Muscle of back (tissue), 11 donors: ENCODE data around the gene CHDH. TPM values are rescaled to one million over a fixed set of nuclear protein-coding genes. Genes with fewer than 3 reads are reported as not detected.

Source experiments
- DNase-seq, 3 donors: peaks; one replicate each; pipeline versions ENCODE4 v3.0.0 to v3.0.0-alpha.2; 2013
- polyA plus RNA-seq, 10 donors: library from polyadenylated mRNA; unstranded; fragments of 120-200 nt; gene quantifications; one replicate each; pipeline ENCODE4 v1.2.1, GENCODE V29; 2013; ENCODE audit not compliant: insufficient read length in 10 of 10

CHDH gene
- polyA plus RNA-seq, 10 donors, result 0.71 to 1.2 (median 0.90) TPM

- DNase-seq, result no peak
Measured at GRCh38 chr3:53792866-53793265, 53.4 kb downstream of the CHDH start.

- DNase-seq, result no peak
Measured at GRCh38 chr3:53791317-53791716, 54.9 kb downstream of the CHDH start.

GRCh38 chr3:53790470-53790869, 55.7 kb downstream of the CHDH start:
- no peak for DNase-seq

DNA sequence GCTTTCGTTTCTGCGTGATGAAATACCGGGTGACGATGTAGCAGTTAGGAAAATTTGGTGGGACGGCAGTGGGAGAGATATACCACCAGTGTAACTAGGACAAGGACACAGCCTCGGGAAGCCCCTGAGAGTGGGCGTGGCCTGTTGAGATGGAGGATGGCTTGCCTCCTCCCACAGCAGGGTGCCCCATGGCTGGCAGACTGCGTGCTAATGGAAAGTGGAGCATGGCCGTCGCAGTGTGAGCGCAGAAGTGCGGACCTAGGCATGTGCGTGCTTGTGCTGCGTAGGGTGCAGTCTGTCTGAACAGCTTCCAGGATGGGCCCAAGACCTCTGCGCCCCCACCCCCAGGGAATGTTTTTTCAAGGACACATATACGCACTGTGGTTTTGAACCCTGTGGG, 56.8 kb downstream of the CHDH start:
- no peak for DNase-seq

GRCh38 chr3:53788038-53788437, 58.2 kb downstream of the CHDH start:
- DNase-seq, result no peak

DNA sequence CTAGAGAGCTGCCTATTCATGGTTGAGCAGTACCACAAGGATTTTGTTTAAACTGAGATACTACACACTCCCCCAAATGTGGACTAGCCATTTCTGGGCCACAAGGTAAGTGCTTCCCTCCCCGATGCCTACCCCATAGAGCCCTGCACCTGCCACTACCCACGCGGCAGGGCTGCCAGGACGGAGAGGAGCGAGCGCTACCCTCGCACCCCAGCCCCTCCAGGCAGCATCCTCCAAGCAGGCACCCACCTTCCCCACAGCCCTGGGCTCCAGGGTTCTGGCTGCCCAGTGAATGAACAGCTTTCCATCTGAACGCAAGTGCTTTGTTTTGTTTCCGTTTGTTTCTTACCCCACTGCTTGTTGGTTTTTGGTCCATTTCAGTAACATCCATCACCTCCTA, 59.2 kb downstream of the CHDH start:
- no peak for DNase-seq

DNA sequence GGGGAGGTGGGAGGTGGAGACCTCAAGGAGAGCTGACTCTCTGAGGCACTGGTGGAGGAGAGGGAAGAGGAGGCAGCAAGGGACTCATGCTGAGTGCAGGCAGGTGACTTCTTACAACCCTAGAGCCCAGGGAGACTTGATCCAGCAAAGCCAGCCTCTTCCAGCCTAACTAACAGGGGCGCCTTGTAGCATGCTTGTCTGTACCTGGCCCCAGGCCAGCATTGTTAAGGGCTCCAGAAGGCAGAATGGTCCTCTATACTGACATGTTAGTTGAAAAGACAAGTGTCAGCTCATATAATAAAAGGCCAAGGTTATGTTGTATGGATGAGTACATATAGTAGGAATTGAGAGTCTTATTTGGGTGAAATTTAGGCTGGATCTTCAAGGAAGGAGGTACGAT, 65.4 kb downstream of the CHDH start:
- no peak for DNase-seq

DNA sequence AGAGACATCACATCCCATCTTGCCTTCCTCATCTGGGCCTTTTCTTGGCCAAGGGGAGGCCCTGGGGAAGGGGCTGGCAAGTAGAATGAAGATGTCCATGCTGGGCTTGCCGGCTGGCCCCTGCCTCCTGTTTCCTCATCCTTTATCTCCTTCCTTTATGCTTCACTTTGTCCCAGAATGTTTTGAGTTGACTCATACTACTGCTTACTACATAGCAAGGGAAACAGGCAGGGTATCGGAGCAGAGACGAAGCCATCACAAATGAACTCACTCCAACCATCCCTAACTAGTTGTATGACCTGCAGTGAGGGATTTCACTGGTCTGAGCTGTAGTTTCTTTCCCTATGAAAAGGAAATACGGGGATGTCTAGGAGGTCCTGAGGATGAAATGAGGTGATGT, 66.0 kb downstream of the CHDH start:
- no peak for DNase-seq

DNA sequence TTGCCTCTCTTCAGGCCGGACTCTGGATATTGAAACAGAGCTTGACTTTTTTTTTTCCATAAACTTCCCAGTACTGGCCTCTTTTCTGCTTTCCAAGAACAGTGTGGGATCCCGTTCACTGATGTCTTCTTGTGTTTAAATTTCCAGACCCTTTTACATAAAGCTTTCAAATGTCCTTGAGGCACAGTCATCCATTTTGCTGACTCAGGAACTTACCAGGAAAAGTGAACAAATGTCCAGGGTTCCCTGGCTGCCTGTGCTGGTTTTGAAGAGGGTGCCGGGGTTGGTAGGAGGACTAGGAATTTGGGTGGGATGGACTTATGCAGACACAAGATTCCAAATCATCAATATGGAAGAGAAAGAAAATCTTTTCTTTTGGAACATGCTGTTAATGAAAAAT, 68.1 kb downstream of the CHDH start:
- DNase-seq, result no peak

DNA sequence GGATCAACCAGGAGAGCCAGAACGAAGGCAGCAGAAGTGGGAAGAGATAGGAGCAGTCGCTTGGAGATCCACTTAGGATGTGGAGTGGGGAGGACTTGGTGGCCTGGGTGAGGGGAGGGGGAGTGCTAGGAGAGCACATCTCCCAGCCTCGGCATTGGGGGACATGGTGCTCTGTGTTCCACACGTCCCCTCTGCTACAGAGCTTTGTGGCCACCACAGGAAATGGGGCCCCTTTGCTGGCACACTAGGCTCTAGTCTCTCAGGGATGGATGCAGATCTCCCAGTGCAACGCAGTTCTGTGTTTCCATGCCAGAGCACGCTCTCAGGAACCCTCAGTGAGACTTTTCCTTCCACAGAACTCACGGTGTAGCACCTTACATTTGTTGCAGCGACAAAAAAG, 68.8 kb downstream of the CHDH start:
- DNase-seq, result no peak

DNA sequence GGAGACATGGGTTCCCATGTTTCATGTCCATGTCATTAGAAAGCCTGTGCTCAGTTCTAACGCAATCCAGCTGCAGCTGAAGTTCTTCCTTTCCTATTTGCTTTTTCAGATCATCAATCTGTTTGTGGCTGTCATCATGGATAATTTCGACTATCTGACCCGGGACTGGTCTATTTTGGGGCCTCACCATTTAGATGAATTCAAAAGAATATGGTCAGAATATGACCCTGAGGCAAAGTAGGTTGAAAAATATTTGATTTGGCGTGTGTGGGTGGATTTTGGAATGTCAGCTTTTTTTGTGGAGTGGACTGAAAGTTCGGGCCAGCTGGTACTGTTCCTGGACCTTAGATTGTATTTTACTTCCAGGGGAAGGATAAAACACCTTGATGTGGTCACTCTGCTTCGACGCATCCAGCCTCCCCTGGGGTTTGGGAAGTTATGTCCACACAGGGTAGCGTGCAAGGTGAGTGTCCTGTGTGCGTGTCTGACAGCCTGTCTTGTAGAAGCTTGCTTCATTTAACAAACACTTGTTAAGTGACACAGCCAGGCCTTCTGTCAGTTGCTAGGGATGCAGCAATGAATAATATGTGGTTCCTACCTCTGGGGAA, 69.6 kb downstream of the CHDH start:
- DNase-seq, result peak in 2 of 3 donors; percentile 17 to 20

DNA sequence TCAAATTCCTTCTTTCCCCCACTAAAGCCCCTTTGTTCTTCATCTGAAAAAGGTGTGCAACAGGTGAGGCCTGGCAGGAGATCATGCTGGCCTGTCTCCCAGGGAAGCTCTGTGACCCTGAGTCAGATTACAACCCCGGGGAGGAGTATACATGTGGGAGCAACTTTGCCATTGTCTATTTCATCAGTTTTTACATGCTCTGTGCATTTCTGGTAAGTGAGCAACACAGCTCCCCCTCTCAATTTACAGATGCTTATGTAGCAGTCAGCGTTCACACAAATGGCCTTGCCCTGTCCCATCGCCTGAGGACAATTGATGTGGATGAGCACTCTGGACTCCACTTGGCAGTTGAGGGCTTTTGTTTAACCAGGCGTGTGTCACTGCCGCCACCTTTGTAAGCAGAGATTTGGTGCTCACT, 70.4 kb downstream of the CHDH start:
- DNase-seq, result no peak

DNA sequence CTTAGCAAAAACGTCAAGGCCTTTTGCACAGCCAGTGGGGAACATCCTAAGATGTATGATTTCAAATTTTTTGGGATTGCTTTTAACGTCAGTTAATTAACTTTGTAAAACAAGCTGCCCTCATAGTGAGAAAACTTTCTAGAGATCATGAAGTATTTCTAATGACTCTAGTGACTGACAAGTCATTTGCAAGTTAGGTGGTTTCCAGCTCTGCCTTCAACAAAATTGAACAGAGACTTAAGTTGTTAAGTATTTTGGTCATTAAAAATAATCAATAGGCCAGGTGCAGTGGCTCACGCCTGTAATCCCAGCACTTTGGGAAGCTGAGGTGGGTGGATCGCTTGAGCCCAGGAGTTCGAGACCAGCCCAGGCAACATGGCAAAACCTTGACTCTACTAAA, 71.2 kb downstream of the CHDH start:
- no peak for DNase-seq

GRCh38 chr3:53774414-53774813, 71.8 kb downstream of the CHDH start:
- DNase-seq, result no peak

DNA sequence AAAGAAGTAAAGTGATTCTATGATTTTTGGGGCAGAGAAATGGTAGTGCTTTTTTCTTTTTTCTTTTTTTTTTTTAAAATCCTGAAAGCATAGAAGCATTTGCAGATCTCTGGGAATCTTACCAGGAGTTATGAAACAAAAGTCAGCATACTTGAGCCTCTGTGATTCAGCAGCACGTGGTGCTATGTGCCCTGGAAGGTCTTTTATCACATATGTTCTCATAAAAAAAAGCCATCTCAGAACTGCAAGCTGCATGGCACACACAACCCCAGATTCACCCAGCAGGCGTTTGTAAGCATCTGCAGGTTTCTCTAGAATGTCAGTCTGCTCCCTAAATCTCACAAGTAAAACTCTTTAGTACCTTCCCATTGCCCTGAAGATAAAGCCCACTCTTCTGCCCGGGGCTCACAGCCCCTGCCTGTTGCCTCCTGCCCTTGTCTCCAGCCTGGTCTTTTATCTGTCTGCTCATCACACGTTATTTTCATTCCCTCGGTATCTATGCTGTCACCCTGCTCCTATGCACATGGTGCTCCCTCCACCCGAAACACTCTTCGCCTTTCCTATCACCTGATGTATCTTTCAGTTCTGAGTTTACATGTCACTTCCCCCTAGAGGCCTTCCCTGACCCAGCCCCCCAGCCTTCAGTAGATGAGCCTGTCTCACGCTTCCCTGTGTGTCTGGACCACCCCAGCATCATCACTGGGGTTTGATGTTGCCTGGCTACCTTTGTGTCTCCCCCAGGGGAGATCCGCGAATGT, 72.4 kb downstream of the CHDH start:
- peak; percentile 42 to 70 (median 66) for DNase-seq

- DNase-seq, result peak in 2 of 3 donors; percentile 40 to 52
Measured at GRCh38 chr3:53773021-53773436, 73.2 kb downstream of the CHDH start.

DNA sequence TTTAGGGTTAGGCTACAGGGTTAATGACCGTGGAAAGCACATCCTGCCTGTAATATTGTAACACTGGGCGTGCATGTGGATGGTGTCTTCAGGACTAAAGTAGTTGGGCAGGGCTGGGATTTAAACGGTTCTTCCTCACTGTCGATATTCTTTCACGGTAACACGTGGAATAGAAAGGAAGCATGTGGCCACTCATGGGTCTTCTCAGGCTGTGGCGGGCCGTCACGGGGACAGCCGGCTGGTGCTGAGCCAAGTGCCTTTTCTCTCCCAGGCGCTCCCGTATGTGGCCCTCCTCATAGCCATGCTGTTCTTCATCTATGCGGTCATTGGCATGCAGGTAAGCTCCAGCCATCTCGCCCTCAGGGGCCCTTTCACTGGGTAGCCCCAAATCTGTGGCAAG, 73.7 kb downstream of the CHDH start:
- DNase-seq, result no peak

GRCh38 chr3:53768478-53769459, 77.5 kb downstream of the CHDH start:
- DNase-seq, result no peak

DNA sequence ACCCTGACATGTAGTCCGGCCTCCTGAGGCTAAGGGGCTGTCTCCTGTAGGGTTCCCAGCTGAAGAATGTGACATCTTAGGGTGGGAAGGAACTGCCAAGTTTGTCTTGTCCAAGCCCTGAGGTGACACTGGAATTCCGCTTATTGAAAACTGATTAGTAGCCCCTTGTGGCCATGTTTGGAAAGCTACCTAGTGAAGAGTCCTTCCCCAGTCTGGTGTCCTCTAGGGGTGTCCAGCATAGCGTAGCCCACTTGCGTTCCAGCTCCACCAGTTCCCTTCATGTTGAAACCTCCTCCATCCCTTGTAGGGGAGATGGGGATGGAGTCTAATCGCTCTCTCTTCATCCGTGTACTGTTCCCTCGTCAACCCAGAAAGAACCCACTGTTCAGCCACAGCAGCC, 79.5 kb downstream of the CHDH start:
- DNase-seq, result no peak

DNA sequence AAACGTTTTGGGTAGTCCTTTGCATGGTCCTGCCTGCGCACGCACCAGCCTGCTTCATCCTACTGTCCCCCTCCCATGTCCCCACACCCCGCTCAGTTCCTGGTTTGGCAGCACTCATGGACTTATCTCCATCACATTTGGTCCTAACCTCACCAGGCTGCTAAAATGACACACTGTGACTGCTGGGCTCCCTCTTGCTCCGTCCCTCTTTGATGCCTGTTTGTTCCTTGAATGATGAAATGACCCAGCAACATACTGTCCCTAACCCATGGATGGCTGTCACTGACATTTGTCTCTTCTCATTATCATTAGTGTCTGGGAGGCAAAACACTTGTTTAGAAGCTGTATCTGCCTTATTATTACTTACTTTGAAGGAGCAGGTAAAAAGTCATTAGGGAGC, 80.5 kb downstream of the CHDH start:
- DNase-seq, result no peak

- DNase-seq, result no peak
Measured at GRCh38 chr3:53764026-53764775, 82.0 kb downstream of the CHDH start.

GRCh38 chr3:53763353-53763752, 82.9 kb downstream of the CHDH start:
- DNase-seq, result no peak
